OCI-LY7 (cell line): Measurements from ENCODE around the gene CNNM2. TPM values are rescaled to one million over a fixed set of nuclear protein-coding genes. Genes with fewer than 3 reads are reported as not detected.

Experiments used
- BruUV-seq: library from RNA; stranded (reverse); fragments of 400-500 nt; replicated peaks from 2 replicates; lab custom pipeline; 2021; lab: Mats Ljungman, UMichigan
- CTCF ChIA-PET: fragments of 300-600 bp; sonication (Branson Sonifier 250); formaldehyde crosslinking; loops from one replicate; lab custom pipeline; 2022; ENCODE audit warnings: antibody characterized with exemption; ENCODE audit not compliant: unreplicated experiment; lab: Charles Lee
- POLR2A ChIA-PET: fragments of 300-600 bp; sonication (Branson Sonifier 250); formaldehyde crosslinking; loops from one replicate; lab custom pipeline; 2022; ENCODE audit warnings: antibody characterized with exemption; lab: Charles Lee
- DNase-seq: peaks from one replicate; pipeline ENCODE4 v3.0.0-alpha.2; 2015; ENCODE audit warnings: low spot score
- H2AFZ ChIP-seq: fragments of 200-600 bp; sonication (generic), shearing (Covaris generic); 2 replicates; pipeline ENCODE4 v1.6.1; 2014; ENCODE audit warnings: mild to moderate bottlenecking, antibody characterized with exemption, low read length, moderate library complexity
- H3K27ac ChIP-seq: fragments of 200-600 bp; sonication (generic); 2 replicates; pipeline ENCODE4 v1.5.1; 2014; ENCODE audit warnings: mixed run types, low read depth, mild to moderate bottlenecking, moderate library complexity, low read length, inconsistent platforms; ENCODE audit not compliant: poor library complexity, severe bottlenecking
- H3K36me3 ChIP-seq: fragments of 200-600 bp; sonication (generic); 2 replicates; pipeline ENCODE4 v1.6.1; 2014; ENCODE audit warnings: mild to moderate bottlenecking, antibody characterized with exemption, low read length, moderate library complexity, mixed read lengths; ENCODE audit not compliant: insufficient read depth
- H3K4me1 ChIP-seq: fragments of 200-600 bp; sonication (generic); 2 replicates; pipeline ENCODE4 v1.5.1; 2014; ENCODE audit warnings: mild to moderate bottlenecking, low read length; ENCODE audit not compliant: insufficient read depth, poor library complexity, severe bottlenecking
- H3K4me2 ChIP-seq: fragments of 200-600 bp; sonication (generic); 2 replicates; pipeline ENCODE4 v1.6.1; 2014; ENCODE audit warnings: mild to moderate bottlenecking, low read length
- H3K4me3 ChIP-seq: fragments of 200-600 bp; sonication (generic); 2 replicates; pipeline ENCODE4 v1.5.1; 2014; ENCODE audit warnings: mild to moderate bottlenecking, low read depth, low read length; ENCODE audit not compliant: poor library complexity, severe bottlenecking
- H3K79me2 ChIP-seq: fragments of 200-600 bp; sonication (generic); 2 replicates; pipeline ENCODE4 v1.6.1; 2016; ENCODE audit warnings: low read depth, mild to moderate bottlenecking, low read length, moderate library complexity, mixed read lengths; ENCODE audit not compliant: insufficient read depth
- H3K9me2 ChIP-seq: fragments of 200-600 bp; sonication (generic); 2 replicates; pipeline ENCODE4 v1.6.1; 2016; ENCODE audit warnings: mild to moderate bottlenecking, low read length, mixed read lengths; ENCODE audit not compliant: insufficient read depth
- H3K9me3 ChIP-seq: fragments of 200-600 bp; sonication (generic); 2 replicates; pipeline ENCODE4 v1.6.1; 2014; ENCODE audit warnings: mild to moderate bottlenecking, mixed run types, low read length, mixed read lengths
- H4K20me1 ChIP-seq: fragments of 200-600 bp; sonication (generic); 2 replicates; pipeline ENCODE4 v1.6.1; 2014; ENCODE audit warnings: mild to moderate bottlenecking, antibody characterized with exemption, low read length, moderate library complexity, mixed read lengths; ENCODE audit not compliant: insufficient read depth
- EZH2phosphoT487 ChIP-seq: fragments of 200-600 bp; sonication (generic); IDR thresholded peaks from 2 replicates; pipeline ENCODE4 v1.6.1; 2018; ENCODE audit warnings: low read depth, borderline replicate concordance, mild to moderate bottlenecking, mixed run types, antibody characterized with exemption, low read length, moderate library complexity, mixed read lengths
- intact Hi-C: fragments of 100-400 bp; cut with micrococcal nuclease; formaldehyde crosslinking; loops from one replicate; pipeline ENCODE4 v1.10.0; 2022; ENCODE audit not compliant: unreplicated experiment
- total RNA-seq, 2 experiments: library from RNA; depleted of rRNA in 1 of 2; stranded (reverse); fragments of >200 nt in 1 of 2; shearing (Covaris generic) in 1 of 2; gene quantifications; 2 replicates each; pipeline ENCODE4 v1.2.3, GENCODE V29; 2014 to 2022
- TF ChIP-seq, protein P1 (sequence below): fragments of 200-600 bp; sonication (generic); conservative IDR thresholded peaks from 2 replicates; pipeline ENCODE4 v1.5.1; 2014; ENCODE audit warnings: mild to moderate bottlenecking, antibody characterized with exemption, low read length, moderate library complexity, mixed read lengths

The CNNM2 gene
- total RNA-seq, 2 experiments from 2014 or later, result 6.6 to 7.2 TPM

- TF ChIP-seq, protein P1, sequence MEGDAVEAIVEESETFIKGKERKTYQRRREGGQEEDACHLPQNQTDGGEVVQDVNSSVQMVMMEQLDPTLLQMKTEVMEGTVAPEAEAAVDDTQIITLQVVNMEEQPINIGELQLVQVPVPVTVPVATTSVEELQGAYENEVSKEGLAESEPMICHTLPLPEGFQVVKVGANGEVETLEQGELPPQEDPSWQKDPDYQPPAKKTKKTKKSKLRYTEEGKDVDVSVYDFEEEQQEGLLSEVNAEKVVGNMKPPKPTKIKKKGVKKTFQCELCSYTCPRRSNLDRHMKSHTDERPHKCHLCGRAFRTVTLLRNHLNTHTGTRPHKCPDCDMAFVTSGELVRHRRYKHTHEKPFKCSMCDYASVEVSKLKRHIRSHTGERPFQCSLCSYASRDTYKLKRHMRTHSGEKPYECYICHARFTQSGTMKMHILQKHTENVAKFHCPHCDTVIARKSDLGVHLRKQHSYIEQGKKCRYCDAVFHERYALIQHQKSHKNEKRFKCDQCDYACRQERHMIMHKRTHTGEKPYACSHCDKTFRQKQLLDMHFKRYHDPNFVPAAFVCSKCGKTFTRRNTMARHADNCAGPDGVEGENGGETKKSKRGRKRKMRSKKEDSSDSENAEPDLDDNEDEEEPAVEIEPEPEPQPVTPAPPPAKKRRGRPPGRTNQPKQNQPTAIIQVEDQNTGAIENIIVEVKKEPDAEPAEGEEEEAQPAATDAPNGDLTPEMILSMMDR, result no peak
- ChIA-PET POLR2A (no interaction called here), CTCF (interaction anchor here (0.6 kb wide), 1 partner anchor 306 kb away, joined by 4 read pairs; no protein-coding TSS in a partner anchor)
- no peaks in the 10 kb centered on the region for H4K20me1 ChIP-seq
- no peak overlapping the region for H3K4me3 ChIP-seq
- intact Hi-C loops, result no loop called here
- H3K27ac ChIP-seq, result no peak overlapping the region
- H3K9me2 ChIP-seq, result no peaks in the 10 kb centered on the region
- H3K79me2 ChIP-seq, result no peaks in the 10 kb centered on the region
- no TSS peak for BruUV-seq
- H3K4me1 ChIP-seq, result no peaks in the 10 kb centered on the region
- no peaks in the 10 kb centered on the region for H3K9me3 ChIP-seq
- DNase-seq, result no peak
- no peak overlapping the region for H3K4me2 ChIP-seq
- H3K36me3 ChIP-seq, result no peaks in the 10 kb centered on the region
- no peak overlapping the region for H2AFZ ChIP-seq
Measured at GRCh38 chr10:103038570-103038969, 120.5 kb downstream of the CNNM2 start.

DNA sequence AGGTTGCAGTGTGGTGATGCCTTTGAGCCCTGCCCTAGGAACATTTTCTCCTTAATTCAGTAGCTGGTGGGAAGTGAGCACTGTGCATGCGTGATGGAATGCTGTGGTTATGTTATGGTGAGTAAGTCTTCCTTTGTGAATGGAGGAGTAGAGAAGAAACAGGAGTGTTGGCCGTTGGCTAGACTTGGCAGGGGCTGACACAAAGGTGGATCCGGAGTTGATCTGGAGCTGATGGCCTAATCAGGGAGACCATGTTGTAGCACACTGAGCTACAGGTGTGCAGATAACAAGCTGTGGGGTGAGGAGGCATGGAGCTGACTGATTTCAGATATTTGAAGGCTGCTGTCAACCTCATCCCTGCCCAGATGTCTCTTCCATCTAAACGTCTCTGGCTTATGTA lies 122.3 kb downstream of the CNNM2 start:
- Histone ChIP-seq H3K4me2 (no peak overlapping the region), H3K9me2 (no peaks in the 10 kb centered on the region), H3K36me3 (no peaks in the 10 kb centered on the region), H3K79me2 (no peaks in the 10 kb centered on the region), H3K27ac (no peak overlapping the region), H3K9me3 (no peaks in the 10 kb centered on the region), H2AFZ (no peak overlapping the region), H3K4me1 (no peaks in the 10 kb centered on the region), H4K20me1 (no peaks in the 10 kb centered on the region), H3K4me3 (no peak overlapping the region)
- no peak for TF ChIP-seq EZH2phosphoT487
- TF ChIP-seq, protein P1, result no peak
- BruUV-seq, result no TSS peak
- intact Hi-C loops, result no loop called here
- POLR2A ChIA-PET, result no interaction called here
- DNase-seq, result no peak
- CTCF ChIA-PET, result interaction anchor here (1.0 kb wide), 1 partner anchor 13 kb away, joined by 3 read pairs; no protein-coding TSS in a partner anchor

DNA sequence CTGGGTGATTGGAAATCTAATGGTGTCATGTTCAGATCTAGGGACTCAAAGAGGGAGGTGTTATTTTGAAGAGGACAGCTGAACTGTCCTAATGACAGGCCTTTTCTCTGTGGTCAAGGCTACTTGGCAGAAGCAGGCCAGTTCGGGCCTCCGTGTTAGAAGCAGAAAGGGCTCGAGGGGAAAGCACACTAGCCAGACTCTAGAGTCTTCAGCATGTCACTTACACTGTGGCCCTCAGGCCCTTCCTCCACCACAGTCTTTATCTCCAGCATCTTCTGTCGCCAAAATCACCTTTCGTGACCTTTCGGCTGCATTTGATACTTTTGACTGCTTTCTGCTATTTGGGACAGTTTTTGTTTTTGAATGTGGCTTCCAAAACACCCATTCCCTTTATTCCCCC lies 123.3 kb downstream of the CNNM2 start:
- Histone ChIP-seq H4K20me1 (no peaks in the 10 kb centered on the region), H3K9me2 (no peaks in the 10 kb centered on the region), H2AFZ (no peak overlapping the region), H3K79me2 (no peaks in the 10 kb centered on the region), H3K9me3 (no peaks in the 10 kb centered on the region), H3K4me2 (no peak overlapping the region), H3K36me3 (no peaks in the 10 kb centered on the region), H3K4me1 (no peaks in the 10 kb centered on the region), H3K27ac (no peak overlapping the region), H3K4me3 (no peak overlapping the region)
- ChIA-PET CTCF (no interaction called here), POLR2A (no interaction called here)
- TF ChIP-seq, protein P1, result no peak
- TF ChIP-seq EZH2phosphoT487, result no peak
- DNase-seq, result no peak
- no TSS peak for BruUV-seq
- intact Hi-C loops, result no loop called here
